NT2/D1 (cell line): ENCODE data around the gene BICRAL.

Experiments used
- SUZ12 ChIP-seq: IDR thresholded peaks from 2 replicates; pipeline ENCODE4 v1.6.1; 2011; ENCODE audit not compliant: insufficient read length, insufficient read depth; ENCODE audit errors: extremely low read depth
- YY1 ChIP-seq: IDR thresholded peaks from 2 replicates; pipeline ENCODE4 v1.6.1; 2011; ENCODE audit not compliant: insufficient read length, insufficient read depth
- ZNF274 ChIP-seq: IDR thresholded peaks from 2 replicates; pipeline ENCODE4 v1.6.1; 2011; ENCODE audit warnings: mild to moderate bottlenecking, low read depth, low read length

DNA sequence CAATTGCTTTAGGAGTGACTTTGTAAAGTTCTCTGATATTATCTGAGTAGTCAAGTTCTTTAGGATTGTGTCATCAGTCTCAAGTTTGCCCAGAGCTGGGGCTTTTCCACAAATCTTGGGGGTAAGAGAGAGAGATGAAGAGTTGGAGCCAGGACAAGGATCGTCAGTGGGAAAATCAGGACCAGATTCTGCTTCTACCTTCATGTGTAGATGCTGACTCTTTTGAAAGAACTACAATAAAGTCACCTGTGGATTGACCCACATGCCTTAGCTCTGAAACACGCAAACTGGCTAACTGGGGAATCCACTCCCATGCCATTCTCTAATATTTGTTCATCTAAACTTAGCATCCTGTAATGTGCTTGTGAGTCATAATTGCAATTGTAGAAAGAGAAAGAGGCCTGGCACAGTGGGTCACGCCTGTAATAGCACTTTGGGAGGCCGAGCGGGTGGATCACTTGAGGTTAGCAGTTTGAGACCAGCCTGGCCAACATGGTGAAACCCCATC lies 15.6 kb upstream of the BICRAL start:
- TF ChIP-seq YY1, result no peak
- TF ChIP-seq ZNF274, result no peak
- no peak for TF ChIP-seq SUZ12
